Astrocyte (in vitro differentiated cells and primary cell): Measurements from ENCODE around the gene LIMS2.

Source experiments
- EZH2 ChIP-seq: IDR thresholded peaks from 2 replicates; pipeline ENCODE4 v1.6.1; 2012; ENCODE audit warnings: mild to moderate bottlenecking, low read length, inconsistent platforms; ENCODE audit not compliant: insufficient read depth
- TF ChIP-seq, protein P1 (sequence below): IDR thresholded peaks from 2 replicates; pipeline ENCODE4 v1.5.1; 2011; ENCODE audit warnings: low read depth, mild to moderate bottlenecking, inconsistent platforms, low read length, moderate library complexity; ENCODE audit not compliant: insufficient read depth

DNA sequence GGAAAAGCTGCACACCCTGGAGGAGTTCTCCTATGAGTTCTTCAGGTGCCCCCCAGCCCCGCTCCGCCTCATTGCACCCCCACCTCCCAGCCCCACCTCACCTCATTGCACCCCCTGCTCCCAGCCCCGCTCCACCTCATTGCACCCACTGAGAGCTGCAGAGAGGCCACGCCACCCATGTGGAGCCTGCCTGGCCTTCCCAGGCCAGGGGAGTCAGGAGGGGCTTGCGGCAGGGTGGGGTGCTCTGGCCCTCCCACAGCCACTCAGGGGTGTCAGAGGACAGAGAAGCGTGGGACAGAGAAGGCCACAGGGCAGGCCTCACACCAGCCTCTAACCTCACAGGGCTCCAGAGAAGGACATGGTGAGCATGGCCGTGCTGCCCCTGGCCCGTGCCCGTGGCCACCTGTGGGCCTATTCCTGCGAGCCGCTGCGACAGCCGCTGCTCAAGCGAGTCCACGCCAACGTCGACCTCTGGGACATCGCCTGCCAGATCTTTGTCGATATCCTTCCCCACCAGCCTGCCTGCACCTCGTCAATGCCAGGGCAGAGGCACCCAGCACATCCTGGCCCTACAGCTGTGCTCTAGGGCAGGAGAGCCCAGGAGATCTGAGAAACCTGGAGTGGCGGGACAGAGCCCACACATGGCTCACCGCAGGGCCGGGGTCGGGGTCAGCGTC lies 44.3 kb downstream of the LIMS2 start:
- TF ChIP-seq, protein P1, sequence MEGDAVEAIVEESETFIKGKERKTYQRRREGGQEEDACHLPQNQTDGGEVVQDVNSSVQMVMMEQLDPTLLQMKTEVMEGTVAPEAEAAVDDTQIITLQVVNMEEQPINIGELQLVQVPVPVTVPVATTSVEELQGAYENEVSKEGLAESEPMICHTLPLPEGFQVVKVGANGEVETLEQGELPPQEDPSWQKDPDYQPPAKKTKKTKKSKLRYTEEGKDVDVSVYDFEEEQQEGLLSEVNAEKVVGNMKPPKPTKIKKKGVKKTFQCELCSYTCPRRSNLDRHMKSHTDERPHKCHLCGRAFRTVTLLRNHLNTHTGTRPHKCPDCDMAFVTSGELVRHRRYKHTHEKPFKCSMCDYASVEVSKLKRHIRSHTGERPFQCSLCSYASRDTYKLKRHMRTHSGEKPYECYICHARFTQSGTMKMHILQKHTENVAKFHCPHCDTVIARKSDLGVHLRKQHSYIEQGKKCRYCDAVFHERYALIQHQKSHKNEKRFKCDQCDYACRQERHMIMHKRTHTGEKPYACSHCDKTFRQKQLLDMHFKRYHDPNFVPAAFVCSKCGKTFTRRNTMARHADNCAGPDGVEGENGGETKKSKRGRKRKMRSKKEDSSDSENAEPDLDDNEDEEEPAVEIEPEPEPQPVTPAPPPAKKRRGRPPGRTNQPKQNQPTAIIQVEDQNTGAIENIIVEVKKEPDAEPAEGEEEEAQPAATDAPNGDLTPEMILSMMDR = no peak
- no peak for TF ChIP-seq EZH2
